ENCODE results near the gene FAM131C.
"Not testable (repeated sequence)": the region's sequence is repeated elsewhere in the genome, so short reads cannot be mapped to it uniquely, and the experiment has no call there.

The FAM131C gene

DNA sequence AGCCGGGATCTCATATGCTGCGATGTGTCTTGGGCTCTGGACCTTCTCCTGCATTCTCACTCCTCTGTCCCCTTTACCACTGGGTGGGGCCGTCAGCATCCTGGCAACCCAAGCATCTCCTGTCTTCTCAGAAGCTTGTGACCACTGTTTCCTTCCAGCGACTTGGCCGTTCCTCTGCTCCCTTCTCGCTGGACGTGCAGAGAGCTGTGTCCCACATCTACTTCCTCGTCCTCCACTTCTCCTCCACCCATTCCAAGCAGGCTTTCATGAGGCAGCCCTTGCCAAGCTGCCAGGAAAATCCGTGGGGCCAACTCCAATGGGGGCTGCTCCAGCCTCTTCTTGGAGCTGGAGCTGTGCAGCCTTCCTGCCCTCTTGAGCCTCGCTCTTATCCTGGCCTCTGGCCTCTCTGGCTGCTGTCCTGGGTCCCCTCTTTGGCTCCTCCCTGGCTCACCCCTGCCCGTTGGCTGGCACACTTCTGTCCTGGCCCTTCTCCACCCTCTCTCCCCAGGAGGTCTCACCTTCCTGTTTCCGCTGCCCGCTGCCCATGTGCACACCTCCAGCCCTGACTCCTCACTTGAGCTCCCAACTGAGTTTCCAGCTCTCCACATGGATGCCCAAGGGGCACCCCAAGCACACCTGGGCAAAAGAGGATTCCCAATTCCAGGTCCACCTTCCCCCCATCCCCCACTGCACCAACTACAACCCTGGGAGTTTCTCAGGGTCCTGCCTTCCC lies 8.7 kb downstream of the FAM131C start:
- H3K4me3 ChIP-seq (ENCODE audit: low read depth, low read length), result no peak overlapping the region
- no peak for DNase-seq (ENCODE audit: low read depth)

- H3K4me3 ChIP-seq (ENCODE audit: low read depth, low read length), result no peak overlapping the region
- DNase-seq (ENCODE audit: low read depth), result no peak
Measured at GRCh38 chr1:16063921-16064320, 9.5 kb downstream of the FAM131C start.

- H3K4me3 ChIP-seq (ENCODE audit: low read depth, low read length), result no peak overlapping the region
- DNase-seq (ENCODE audit: low read depth), result no peak
Measured at GRCh38 chr1:16063226-16063829, 10.1 kb downstream of the FAM131C start.

- DNase-seq (ENCODE audit: low read depth); H3K4me3 ChIP-seq (ENCODE audit: low read depth, low read length): not testable (repeated sequence)
Measured at GRCh38 chr1:16062687-16063075, 10.8 kb downstream of the FAM131C start.

DNA sequence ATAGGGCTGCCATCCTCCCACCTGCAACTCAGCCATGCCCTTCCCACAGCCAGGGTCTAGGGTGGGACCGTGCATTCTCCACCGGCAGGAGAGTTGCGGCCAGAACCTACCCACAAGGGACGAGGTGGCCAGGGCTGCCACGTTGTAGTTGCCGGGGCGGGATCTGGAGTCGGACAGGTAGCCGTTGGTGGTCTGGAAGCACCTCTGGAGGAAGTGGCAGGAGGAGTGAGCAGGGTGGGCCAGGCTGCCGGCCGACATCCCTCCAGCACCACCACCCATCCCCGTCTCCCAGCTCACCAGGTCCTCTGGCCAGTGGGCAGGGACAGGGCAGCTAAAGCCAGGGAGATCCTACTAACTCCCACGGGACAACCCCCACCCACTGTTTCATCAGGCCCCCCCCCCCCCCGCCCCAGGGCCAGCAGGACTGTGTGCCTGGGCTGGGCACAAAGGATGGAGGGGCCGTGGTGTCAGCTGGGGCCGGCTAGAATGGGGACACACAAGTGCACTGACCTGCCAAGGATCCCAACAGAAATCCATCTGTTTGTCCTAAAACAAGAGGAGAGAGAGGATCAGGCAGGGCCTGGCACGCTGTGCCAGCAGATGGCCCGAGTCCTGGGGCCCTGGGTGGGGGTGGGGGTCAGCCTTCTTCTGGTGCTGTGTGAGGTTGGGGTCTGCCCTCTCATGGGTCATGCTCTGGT lies 11.3 kb downstream of the FAM131C start:
- DNase-seq (ENCODE audit: low read depth); H3K4me3 ChIP-seq (ENCODE audit: low read depth, low read length): not testable (repeated sequence)

DNA sequence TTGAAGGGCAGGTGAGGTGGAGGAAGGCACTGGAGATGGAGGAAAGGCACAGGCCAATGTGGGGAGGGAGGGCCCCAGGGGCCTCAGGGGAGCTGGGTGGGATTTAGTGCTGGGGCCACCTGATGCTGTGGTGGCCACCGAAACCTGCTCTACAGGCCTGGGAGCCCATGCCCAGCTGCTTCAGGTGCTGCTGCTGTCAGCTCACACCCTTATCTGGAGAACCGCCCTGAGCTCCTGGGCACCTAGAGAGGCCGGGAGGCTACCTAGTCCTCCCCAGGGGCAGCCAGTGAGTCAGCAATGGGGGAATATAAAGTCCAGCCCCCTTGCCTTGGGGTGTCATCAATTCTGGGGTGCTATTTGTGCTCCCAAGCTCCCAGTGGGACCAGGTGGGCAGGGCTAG lies 12.2 kb downstream of the FAM131C start:
- no peak overlapping the region for H3K4me3 ChIP-seq (ENCODE audit: low read depth, low read length)
- no peak for DNase-seq (ENCODE audit: low read depth)

DNA sequence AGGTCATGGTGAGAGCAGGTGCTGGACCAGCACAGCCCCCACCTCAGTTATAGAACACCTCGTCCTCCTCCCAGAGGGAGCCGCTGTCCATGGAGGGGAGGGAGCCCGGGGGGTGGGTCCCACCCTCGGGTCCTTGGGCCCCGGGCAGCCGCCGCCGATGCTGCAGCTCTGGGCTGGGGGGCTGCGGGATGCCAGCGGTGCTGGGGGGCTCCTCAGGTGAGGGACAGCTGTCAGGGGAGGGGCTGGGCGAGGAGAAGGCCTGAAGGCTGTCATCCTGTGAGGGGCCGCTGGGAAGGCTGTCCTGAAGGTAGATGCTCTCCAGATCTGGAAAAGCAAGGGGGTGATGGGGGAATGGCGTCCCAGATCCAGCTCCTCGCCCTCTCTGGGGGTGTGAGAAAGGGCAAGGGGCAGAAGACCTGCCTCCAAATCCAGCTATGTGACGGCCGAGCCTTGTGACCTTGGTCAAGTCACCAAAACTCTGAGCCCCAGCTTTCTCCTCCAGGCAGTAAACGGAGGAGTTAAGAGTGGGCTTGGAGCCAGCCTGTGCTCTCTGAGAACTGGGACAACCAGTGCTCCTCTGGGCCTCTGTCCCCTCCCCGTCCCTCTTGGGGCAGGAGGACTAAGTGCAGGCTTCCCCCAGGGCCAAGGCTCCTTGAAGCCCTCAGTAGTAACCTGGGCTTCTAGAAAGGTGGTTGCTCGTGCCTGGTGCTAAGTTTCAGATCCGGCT lies 14.9 kb downstream of the FAM131C start:
- DNase-seq (ENCODE audit: low read depth); H3K4me3 ChIP-seq (ENCODE audit: low read depth, low read length): not testable (repeated sequence)

DNA sequence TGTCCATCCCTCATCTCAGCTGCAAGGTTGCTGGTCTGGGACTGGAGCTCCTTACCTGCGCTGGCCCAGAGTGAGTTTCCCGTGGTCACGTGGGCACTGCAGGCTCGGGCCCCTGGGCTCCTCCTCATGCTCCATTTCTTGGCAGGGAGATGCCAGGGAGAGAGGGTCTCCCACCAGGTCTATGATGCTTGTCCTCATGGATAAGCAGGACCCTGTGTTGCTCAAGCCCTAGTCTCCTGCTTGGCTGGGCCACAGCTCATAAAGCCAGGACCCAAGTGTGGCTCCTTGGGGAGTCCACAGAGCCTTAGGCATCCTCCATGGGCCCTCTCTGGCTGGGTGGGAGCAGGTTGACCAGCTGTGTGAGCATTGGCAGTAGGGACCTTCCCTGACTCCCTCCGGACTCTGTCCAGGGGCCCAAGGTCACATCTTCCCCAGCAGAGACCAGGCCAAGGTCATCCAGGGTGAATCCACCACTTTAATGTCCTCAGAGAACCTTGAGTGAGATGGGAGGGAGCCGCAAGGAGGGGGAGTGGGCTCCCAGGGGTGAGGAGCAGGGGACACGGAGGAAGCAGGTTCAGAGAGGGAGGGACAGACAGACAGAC lies 16.0 kb downstream of the FAM131C start:
- DNase-seq (ENCODE audit: low read depth), result not testable (repeated sequence)

DNA sequence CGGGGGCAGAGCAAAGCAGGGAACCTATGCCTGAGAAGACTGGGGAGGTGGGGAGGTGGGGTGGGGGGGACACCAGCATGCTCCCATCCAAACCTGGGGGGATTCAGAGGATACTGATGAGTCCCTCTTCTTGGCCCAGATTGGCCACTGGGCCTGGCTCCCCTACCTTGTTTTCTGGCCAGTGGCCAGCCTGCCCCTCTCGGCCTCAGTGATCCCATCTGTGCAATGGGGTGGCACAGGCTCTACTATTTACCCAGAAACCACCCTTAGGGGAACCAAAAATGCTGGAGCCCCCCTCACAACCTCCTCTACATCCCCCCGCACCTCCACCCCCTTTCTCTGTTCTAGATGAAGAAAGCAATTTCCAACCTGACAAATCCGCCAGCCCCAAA lies 16.9 kb downstream of the FAM131C start:
- not testable (repeated sequence) for DNase-seq (ENCODE audit: low read depth)

More for the DNA sequence above, 16.0 kb downstream of the FAM131C start:
- H3K4me3 ChIP-seq (ENCODE audit: low read depth, low read length), result not testable (repeated sequence)

GRCh38 chr1:16055613-16056520 lies 17.6 kb downstream of the FAM131C start:
- DNase-seq (ENCODE audit: low read depth), result no peak
- no peak overlapping the region for H3K4me3 ChIP-seq (ENCODE audit: low read depth, low read length)

More for the DNA sequence above, 16.9 kb downstream of the FAM131C start:
- H3K4me3 ChIP-seq (ENCODE audit: low read depth, low read length), result not testable (repeated sequence)

DNA sequence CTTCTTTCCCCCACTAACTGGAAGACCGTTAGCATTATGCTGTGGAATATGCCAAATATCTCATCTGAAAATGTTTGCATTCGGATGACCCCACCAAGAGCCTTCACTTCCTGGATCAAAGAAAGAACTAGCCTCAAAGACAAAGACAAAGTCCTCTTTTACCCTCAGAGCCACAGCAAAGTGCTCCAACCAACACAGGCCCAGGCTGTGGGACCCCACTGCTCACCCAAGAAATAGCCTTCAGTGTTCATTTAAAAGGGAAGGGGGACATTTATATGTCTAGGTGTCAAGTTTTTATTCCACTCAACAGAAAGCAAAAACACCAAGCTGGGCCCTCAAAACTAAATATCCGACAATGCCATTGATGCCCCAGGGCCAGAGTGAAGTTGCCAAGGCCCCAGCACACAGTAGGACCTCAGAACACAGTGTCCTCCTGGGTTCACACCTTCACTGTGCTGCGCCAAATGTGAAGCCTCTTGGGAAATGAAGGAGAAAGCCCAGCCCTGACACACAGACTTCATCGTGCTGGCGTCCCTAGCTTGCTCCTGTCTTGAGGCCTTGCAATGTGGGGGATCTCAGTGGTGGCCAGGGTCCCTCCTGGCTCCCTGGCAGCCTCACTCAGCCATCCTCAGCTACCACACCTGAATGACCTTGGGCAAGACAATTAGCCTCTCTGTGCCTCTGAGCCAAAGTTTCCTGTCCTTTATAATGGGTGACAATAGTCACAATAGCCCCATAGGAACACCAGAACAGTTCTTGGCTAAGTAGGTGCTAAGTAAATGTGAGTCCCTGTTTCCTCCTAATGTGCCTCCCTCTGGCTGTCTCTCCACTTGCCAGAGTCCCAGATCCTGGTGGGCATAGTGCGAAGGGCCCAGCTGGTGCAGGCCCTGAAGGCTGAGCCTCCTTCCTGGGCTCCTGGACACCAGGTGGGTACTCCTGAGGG lies 18.6 kb downstream of the FAM131C start:
- H3K4me3 ChIP-seq (ENCODE audit: low read depth, low read length), result no peak overlapping the region
- DNase-seq (ENCODE audit: low read depth), result no peak

DNA sequence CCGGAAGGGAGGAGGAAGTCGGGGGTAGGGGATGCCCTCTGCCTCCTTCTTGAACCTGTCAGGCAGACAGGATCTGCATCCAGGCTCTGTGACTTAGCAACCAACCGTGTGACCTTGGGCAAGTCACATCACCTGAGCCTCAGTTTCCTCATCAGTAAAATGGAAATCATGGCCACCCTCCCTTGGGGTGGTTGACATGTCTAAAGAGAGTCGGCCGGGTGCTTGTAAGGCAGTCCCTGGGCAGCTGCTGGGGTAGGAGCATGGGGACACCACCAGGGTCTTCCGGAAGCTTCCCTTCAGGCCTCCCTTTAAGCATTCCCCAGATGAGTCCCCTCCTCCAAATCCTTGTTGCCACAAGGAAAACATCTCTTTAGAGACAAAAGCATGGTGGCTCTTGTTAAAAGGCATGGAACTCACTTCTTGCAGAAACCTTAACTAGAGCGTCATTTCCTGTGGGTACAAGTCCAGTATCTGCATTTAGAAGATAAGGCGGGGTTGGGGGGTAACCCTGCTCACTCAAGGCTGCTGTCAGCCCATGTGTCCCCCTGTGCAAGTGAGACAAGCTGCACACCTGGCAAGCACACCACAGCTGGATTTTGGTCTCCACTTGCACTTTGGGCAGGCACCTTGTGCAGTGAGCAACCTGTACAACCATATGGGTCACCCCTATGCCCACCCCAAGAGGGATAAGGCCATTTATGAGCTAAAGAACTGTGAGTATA lies 19.5 kb downstream of the FAM131C start:
- no peak for DNase-seq (ENCODE audit: low read depth)

GRCh38 chr1:16051949-16052348 lies 21.5 kb downstream of the FAM131C start:
- H3K4me3 ChIP-seq (ENCODE audit: low read depth, low read length); DNase-seq (ENCODE audit: low read depth): not testable (repeated sequence)

More for the DNA sequence above, 19.5 kb downstream of the FAM131C start:
- H3K4me3 ChIP-seq (ENCODE audit: low read depth, low read length), result no peak overlapping the region

DNA sequence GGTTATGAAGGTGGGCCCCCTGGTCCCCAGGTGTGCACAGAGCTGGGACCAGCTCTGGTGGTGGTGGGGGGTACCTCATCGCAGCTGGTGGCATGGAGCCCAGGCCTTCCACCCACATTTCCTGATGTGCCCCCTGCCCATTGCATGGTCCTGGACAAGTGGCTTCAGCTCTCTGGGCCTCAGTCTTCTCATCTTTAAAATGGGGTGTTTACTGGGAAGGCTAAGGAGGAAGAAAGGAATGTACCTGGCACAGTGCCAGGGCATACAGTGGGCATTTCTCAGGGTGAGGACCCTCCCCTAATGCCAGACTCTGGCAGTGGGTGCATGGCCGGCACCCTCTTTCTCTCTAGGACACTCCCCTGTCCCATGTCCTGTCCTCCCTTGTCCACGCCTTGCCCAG lies 22.4 kb downstream of the FAM131C start:
- DNase-seq (ENCODE audit: low read depth), result no peak

GRCh38 chr1:16050328-16050727 lies 23.1 kb downstream of the FAM131C start:
- no peak overlapping the region for H3K4me3 ChIP-seq (ENCODE audit: low read depth, low read length)
- no peak for DNase-seq (ENCODE audit: low read depth)

More for the DNA sequence above, 22.4 kb downstream of the FAM131C start:
- no peak overlapping the region for H3K4me3 ChIP-seq (ENCODE audit: low read depth, low read length)

- DNase-seq (ENCODE audit: low read depth), result no peak
- peak overlapping the region; percentile 45 for H3K4me3 ChIP-seq (ENCODE audit: low read depth, low read length)
Measured at GRCh38 chr1:16048573-16049189, 24.8 kb downstream of the FAM131C start.
